GM12873 (cell line): Measurements from ENCODE around the gene IL12RB2.

ENCODE experiments used
- TF ChIP-seq, protein P1 (sequence below): IDR thresholded peaks from 2 replicates; pipeline ENCODE4 v1.5.1; 2012; ENCODE audit warnings: low read depth, mild to moderate bottlenecking, moderate library complexity, low read length, control low read depth; ENCODE audit not compliant: insufficient read depth; ENCODE audit errors: missing control alignments

Gene IL12RB2

DNA sequence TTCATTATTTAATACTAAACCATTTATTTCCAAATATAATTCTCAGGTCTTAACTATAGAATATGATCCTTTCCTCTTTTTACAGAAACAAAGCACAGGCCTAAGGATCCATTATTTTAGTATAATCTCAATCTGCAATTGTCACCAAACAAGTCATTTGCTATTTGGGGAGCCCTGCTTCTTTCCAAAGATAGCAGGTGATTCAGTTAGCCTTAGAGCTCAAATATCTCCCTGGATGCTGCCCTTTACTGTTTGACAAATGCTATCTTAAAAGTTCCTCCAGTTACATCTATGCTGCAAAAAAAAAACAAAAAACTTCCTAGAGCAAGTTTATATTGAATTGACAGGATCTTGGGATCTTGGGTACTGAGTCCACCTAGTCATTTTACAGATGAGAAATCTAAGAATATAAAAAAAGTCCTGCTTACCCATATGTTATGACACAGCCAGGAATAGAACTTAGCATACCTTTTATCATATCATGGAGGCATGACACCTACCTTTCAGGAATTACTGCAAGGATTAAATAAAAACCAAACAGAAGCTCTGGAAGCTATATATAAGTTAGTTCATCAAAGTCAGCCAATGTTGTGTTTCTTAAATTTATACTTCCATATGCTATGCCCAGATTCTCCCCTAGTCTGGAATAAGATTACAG lies 113.3 kb downstream of the IL12RB2 start:
- TF ChIP-seq, protein P1, sequence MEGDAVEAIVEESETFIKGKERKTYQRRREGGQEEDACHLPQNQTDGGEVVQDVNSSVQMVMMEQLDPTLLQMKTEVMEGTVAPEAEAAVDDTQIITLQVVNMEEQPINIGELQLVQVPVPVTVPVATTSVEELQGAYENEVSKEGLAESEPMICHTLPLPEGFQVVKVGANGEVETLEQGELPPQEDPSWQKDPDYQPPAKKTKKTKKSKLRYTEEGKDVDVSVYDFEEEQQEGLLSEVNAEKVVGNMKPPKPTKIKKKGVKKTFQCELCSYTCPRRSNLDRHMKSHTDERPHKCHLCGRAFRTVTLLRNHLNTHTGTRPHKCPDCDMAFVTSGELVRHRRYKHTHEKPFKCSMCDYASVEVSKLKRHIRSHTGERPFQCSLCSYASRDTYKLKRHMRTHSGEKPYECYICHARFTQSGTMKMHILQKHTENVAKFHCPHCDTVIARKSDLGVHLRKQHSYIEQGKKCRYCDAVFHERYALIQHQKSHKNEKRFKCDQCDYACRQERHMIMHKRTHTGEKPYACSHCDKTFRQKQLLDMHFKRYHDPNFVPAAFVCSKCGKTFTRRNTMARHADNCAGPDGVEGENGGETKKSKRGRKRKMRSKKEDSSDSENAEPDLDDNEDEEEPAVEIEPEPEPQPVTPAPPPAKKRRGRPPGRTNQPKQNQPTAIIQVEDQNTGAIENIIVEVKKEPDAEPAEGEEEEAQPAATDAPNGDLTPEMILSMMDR = no peak

DNA sequence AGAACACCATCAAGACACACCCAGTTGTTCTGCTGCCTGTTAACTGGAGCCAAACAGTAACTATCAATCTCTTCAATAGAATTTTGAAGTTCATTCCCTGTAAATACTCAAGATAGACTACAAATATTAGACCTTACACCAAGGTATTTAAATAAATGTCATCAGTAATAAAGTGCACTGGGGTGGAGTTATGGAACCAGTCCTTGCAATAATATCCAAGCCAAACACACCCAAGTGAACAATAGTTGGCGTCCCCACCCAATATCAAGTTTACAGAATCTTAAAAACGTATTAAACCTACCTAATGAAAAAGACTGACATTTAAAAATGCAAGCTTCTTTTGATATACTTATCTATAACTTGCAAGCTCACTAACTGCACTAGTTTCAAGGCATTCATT lies 119.8 kb downstream of the IL12RB2 start:
- TF ChIP-seq, protein P1 = no peak

DNA sequence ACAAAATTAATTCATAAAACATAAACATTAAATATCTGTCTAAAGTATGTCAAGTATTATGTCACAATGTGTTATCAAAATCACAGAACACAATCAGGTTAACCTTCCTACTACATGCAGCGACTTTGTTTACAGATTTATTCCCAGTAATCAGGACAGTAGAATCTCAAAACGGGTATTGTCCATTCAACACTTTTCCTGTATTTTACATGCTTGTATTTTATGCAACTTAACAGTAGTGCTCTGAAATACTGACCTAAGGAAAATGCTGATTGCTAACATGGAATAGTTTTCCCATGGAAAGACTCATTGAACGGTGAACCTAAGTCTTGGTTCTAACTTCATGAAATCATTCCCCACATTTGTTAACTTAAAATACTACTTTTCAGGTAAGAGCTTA lies 120.3 kb downstream of the IL12RB2 start:
- TF ChIP-seq, protein P1 = no peak

DNA sequence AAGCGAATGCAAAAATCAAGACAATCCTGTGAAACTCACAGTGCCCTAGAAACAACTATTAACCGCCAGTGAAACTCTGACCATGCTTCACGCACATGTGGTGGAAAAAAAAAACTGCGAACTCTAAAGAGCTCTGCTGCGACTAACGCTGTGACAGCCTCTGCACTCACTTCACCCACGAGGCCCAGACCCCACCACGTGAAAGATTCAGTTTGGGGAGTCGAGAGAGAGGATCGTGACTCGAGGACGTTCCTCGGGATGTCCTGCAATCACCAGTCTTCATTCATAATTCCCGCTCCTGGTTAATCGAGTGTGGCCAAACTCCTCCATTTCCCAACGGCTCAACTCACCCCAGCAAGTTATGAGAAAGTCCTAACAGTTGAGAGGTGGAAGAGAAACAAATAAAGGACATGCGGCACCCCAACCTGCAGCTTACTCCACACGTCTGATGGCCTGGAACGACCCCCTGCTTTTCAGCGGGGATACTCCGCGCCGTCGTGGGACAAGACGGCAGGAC lies 121.4 kb downstream of the IL12RB2 start:
- TF ChIP-seq, protein P1 = no peak

DNA sequence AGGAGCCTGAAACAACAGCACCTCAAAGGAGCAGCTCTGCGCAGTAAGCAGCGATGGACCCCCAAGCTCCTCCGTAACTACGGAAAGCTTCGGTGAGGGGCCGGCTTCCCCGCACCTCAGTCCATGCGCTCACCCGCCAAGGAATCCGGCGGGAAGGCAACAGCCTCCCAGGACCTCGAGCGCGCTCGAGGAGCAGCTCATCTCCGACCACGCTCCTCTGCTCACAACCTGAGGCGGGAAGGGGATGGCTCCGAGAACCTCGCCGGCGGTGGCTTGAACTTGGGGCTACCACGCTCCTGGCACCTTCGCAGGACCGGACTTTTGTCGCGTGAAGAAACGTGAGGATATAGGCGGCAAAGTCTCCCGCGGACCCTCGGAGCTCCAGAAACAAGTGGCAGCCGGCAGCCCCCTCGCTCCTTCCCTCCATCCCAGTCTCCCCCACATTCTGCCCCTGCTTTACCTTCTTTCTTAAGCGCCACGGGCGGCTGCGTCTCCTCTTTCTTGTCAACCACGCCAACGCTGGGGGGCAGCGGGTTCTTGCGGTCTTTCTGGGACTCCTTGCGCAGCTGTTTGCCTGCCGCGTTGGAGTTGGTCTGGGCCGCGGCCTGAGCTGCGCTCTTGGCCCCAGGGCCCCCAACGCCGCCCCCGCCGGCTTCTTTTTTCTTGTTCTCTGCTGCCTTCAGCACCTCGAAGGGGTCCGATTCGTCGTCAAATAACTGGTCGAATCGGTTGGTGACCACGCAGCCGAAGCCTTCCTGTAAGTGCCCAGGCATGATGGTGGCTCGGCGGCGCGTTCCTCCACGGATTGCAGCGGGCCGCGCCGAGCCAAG lies 122.1 kb downstream of the IL12RB2 start:
- TF ChIP-seq, protein P1 = no peak

DNA sequence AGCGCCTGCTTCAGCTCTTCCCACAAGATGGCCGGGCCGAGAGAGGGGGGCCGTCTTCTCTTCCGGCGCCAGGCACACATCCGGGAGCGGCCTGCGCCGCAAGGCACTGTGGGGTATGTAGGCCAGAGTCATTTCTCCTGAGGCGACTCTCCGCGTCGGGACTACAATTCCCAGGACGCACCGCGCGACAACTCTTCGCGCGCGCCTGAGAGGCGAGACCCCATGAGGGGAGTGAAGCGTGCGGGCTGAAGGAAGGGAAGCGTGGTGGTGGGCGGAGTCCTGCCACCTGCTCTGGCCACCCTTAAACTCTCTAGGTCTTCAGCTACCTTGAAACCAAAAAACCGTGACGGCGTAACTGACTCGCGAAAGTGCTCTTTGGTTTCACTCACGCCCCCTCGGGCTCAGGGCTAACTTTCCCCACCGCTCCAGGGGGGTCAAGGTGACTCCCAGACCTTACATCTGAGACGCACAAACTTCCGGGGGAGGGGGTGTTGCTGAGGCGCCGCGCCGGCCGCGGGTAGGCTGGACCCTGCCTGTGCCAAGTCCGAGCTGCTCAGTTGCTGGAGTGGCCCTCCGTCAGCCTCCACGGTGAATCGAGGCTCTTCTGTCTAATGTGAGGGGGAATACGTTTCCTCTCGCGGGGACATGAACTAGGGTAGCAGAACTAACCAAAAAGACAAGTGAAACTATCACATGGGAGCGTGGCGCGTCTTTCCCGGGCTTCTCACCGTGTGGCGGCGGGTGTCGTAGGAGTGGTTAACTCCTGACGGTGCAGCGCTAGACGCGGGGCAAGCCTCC lies 122.9 kb downstream of the IL12RB2 start, which contains the start of gene SERBP1:
Gene SERBP1, minus strand, starts transcription at position 45 of the 798 bp plus-strand sequence. CDS start 102 bp downstream, outside the sequence.
- TF ChIP-seq, protein P1 = no peak

DNA sequence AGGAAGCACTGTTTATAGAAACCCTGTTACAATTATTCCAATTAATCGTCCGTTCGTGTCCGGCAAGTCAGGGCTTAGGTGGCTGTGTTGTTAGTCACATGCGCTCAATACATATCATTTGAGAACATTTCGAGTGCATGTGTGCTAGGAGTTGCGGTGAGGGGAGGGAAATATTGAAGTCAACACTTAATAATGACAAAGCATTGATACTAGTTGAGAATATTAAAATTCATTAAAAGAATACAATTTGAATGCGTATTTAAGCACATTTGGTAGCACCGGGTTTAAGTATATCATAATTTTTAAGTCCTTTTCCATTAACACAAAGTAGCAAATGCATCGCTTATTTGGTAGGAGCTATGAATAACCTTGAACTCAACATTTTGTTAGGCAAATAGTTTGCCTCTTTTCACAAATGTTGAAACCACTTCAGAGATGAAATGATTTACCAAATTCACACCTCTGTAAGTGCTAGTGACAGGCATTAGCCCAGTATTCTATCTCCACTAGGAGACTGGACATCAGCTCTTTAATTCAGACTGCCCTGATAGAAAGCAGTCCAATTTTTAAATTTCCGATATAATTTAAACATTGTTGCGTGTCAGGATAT lies 123.6 kb downstream of the IL12RB2 start:
- TF ChIP-seq, protein P1 = no peak
